GM12878 (cell line): ENCODE results near the gene CSTF1.

Experiments
- EZH2 ChIP-seq: IDR thresholded peaks from 2 replicates; pipeline ENCODE4 v1.6.1; 2012; ENCODE audit warnings: low read depth, mild to moderate bottlenecking, control low read depth, inconsistent platforms, low read length, borderline replicate concordance; ENCODE audit not compliant: control insufficient read depth
- ZNF274 ChIP-seq: IDR thresholded peaks from one replicate; pipeline ENCODE4 v1.8.0; 2011; ENCODE audit not compliant: insufficient read length, insufficient read depth

- no peak for TF ChIP-seq ZNF274
- TF ChIP-seq EZH2, result no peak
These were observed 10.9 kb upstream of the CSTF1 start for GRCh38 chr20:56381501-56381900.
